OCI-M2 (cell line): ENCODE measurements around the gene GPSM1.
"Not testable (repeated sequence)": the region's sequence is repeated elsewhere in the genome, so short reads cannot be mapped to it uniquely, and the experiment has no call there.

ENCODE experiments used
- DNase-seq: peaks from one replicate; lab custom pipeline; 2025; ENCODE audit not compliant: unreplicated experiment; lab: John Stamatoyannopoulos, UW

The GPSM1 gene

DNA sequence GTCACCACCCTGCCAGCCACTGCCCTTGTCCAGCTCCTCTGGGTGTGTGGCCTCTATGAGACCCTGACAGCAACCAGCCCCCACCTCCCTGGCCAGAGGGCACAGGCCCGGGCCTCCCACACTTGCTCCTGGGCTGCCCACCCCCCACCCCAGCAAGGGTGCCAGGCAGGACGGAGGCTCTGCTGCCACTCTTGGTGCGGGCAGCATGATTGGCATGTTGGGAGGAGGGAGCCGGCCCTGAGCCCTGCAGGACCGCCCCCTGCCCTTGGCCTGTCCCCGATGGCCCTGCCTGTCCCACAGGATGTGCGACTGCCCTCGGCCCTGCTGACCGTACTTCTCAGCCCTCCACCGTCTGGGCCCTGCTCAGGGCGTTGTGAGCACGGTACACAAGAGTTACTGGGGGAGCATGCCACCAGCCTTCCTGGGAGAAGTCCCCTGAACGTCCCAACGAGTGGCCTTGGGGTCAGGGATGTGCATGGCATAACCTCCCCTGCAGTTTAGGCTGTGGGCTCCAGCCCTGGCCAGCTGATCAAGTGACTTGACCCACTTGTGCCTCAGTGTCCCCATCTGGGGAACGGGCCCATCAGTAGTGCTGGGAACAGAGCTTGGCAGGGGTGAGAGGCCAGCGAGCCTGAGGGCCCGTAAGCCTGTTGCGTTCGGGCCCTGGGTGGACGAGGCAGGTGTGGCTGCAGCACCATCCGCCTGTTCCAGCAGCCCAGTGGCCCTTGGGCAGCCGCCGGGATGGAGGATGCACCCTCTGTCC is 16.0 kb downstream of the GPSM1 start:
- DNase-seq: no peak

DNA sequence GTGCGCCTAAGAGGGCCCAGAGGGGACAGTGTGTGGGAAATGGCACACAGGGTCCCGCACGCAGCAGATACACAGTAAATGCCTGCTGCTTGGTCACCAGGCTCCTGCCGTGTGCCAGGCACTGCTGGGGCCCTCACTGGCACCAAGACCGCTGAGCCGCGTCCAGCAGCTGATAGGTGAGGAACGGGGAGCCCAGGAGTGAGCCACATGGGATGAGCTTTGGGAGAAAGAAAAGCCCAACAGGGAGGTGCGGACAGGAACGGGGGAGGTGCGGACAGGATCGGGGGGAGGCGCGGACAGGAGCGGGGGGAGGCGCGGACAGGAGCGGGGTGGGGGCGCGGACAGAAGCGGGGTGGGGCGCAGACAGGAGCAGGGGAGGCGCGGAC is 16.5 kb downstream of the GPSM1 start:
- no peak for DNase-seq

DNA sequence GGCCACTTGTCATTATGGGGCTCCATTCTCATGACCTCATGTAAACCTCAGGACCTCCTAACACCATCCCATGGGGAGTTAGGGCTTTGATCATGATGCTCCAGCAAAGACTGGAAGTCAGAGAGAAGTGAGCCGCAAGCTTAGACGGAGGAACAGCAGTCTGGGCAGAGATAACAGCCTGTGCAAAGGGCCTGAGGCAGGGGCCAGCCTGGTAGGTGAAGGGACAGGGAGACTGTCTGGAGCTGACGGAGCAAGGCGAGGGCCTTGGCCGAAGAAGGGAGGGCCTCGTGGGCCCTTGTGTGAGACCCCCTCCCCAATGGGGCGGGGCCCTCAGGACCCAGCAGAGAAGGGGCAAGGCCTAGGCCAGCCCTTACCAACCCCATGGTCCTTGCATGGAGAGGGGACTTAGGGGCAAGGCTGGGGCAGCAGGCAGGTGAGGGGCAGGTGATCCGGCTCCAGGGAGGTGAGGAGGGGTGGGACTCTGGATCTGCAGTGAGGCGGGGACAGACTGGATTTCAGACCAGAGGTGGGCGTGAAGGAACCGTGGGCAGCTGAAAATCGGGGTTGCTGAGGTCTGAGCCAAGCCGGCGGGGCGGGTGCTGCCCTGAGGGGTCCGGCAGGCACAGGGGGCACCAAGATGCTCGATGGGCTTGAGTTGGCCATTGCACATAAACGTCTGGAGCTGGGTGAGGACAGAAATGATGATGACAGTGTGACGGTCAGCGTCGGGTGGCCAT is 17.4 kb downstream of the GPSM1 start:
- no peak for DNase-seq

- DNase-seq: no peak
These were observed 18.2 kb downstream of the GPSM1 start for GRCh38 chr9:136345281-136346156.

- no peak for DNase-seq
These were observed 18.8 kb downstream of the GPSM1 start for GRCh38 chr9:136346157-136346481.

DNA sequence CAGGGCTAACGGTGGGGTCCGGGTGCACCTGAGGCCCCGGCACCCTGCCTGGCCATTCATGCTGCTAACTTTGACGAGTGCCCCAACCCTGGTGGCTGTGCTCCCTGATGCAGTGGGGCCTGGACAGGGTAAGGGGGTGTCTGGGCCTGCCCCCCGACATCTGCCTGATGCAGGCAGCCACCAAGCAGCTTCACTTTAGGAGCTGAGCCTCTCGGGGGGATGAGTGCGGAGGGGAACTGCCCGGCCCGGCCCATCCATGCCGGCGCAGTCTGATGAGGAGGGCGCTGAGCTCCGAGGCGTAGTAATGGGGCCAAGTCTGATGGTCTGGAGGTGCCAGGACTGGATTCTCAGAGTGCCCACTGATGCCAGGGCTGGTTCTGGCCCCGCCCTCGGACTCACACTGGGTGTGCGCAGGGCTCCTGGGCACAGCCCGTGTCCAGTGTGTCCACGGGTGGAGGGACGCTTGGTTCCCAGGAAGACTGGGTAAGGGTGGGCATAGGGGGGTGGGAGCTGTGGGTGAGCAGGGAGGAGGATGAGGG is 19.7 kb downstream of the GPSM1 start:
- no peak for DNase-seq

GRCh38 chr9:136347472-136348256 is 20.3 kb downstream of the GPSM1 start:
- no peak for DNase-seq

DNA sequence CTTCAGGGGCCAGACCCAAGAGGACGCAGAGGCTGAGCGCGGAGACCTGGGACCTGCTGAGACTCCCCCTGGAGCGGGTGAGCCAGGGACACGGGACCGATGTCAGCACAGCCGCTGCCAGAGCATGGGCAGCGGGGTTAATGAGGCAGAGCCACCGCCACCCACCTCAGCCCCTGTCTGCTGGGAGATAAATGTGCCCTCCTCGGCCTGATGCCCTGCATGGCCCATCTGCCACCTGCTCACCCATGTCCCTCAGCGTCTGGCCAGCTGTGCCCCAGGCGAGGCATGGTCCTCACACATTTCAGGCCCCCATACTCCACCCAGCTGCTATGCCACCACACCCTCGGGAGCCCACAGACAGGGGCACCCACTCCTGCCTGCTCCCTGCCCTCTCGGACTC is 21.4 kb downstream of the GPSM1 start:
- no peak for DNase-seq

- no peak for DNase-seq
These were observed 22.2 kb downstream of the GPSM1 start for GRCh38 chr9:136349546-136349945.

GRCh38 chr9:136351252-136351800 is 24.0 kb downstream of the GPSM1 start:
- DNase-seq: no peak

DNA sequence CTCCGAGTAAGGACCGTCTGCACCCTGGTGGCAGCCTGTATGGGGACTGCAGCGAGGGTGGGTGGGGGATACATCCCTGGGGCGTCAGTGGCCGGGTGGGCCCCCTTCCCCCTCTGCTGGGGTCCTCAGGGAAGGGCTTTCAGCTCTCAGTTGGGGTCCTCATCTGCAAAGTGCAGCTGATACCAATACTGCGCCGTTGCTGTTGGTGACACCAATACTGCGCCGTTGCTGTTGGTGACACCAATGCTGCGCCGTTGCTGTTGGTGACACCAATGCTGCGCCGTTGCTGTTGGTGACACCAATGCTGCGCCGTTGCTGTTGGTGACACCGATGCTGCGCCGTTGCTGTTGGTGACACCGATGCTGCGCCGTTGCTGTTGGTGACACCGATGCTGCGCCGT is 24.5 kb downstream of the GPSM1 start:
- not testable (repeated sequence) for DNase-seq

GRCh38 chr9:136352682-136353081 is 25.3 kb downstream of the GPSM1 start:
- DNase-seq: no peak

DNA sequence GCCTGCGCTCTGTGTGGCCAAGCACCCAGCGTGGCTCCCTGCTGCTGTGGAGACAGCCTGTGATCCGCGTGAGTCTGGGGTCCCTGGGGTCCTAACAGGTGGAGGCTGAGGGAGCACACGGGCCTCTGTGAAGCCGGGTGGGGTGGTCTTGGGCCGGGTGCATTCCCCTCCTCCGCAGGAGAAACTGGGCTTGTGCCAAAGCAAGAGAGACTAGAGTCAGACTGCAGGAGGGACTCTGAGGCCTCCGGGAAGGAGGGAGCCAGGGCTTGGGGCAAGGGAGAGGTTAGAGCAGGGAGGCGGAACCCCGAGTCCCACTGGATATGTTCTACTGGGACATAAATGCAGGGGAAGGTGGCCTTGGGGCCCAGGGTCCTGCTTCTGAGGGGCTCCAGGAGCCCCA is 25.7 kb downstream of the GPSM1 start:
- no peak for DNase-seq

DNA sequence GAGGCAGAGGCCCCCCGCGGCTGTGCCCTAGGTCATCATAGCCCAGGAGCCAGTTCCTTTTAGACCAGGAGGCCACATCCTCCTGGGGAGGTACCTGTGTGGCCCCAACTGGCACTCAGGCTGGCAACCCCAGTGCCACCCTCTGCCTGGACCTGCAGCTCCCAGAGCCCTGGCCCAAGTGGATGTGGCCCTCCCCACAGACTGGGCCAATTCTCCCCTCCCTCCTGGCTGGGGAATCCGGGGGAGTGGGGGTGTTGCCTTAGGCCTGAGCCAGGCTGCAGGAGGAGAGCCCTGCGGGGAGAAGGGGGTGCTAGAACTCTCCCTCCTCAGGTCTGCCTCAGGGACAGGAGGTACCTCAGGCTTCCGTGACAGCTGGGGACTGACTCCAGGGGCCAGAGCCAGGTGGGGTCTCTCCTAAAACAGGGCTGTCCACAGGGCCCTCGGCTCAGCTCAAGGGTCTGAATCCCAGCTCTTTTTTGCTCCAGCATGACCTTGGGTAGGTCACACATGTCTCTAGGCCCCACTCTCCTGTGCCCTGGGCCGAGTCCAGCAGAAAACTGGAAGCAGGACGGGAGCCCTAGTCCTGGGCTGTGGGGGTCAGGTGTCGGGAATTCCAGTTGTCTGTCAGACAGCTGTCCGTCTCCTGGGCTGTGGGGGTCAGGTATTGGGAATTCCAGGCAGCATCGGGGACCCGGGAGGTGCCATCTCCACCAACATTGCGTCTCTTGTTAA is 26.6 kb downstream of the GPSM1 start:
- DNase-seq: no peak

GRCh38 chr9:136354592-136355085 is 27.3 kb downstream of the GPSM1 start:
- no peak for DNase-seq

- DNase-seq: no peak
These were observed 28.5 kb downstream of the GPSM1 start for GRCh38 chr9:136355616-136356557.

DNA sequence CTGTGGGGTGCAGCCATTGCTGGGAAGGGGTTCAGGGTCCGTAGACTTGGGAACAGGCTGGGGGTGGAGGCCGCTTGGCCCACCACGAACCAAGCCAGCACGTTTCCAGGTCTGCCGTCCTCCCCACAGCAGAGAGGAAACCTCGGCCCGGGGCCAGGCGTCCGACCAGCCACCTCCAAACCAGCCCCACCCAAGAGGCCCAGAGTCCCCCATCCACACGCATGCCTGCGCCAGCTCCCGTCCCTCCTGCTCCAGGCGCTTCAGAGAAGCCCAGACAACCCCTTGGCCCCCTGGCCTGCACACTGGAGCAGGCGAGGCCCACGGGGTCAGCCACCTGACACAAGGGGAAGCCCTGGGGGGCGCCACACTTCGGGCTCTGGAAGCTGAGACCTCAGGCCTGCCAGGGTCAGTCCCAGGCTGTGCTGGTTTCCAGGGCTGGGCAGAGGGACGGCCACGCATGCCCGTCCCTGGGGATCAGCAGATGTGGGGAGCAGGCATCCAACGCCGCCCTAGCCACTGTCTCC is 29.9 kb downstream of the GPSM1 start:
- DNase-seq: no peak

GRCh38 chr9:136358016-136358415 is 30.7 kb downstream of the GPSM1 start:
- no peak for DNase-seq
